SK-N-SH (cell line): ENCODE data around the gene TOGARAM2. TPM values are rescaled to one million over a fixed set of nuclear protein-coding genes. Genes with fewer than 3 reads are reported as not detected.

Experiments used
- CTCF ChIA-PET: fragments of 300-600, 350-600 bp; formaldehyde crosslinking; extraction: SDS; loops from one replicate; lab custom pipeline; 2021; lab: Yijun Ruan, JAX
- POLR2A ChIA-PET: fragments of 350-600 bp; sonication (Branson Sonifier 250); formaldehyde crosslinking; extraction: SDS; loops from one replicate; lab custom pipeline; 2020; ENCODE audit warnings: antibody characterized with exemption, inconsistent platforms; lab: Yijun Ruan, JAX
- DNase-seq: peaks from one replicate; pipeline ENCODE4 v3.0.0; 2012
- H2AFZ ChIP-seq: fragments of 200-600 bp; sonication (generic); 2 replicates; pipeline ENCODE4 v1.8.1; 2016; ENCODE audit warnings: antibody characterized with exemption, mild to moderate bottlenecking, low read depth
- H3F3A ChIP-seq: fragments of 200-600 bp; sonication (generic); replicated peaks from 2 replicates; pipeline ENCODE3; 2016; ENCODE audit warnings: antibody characterized with exemption, mild to moderate bottlenecking; ENCODE audit not compliant: insufficient read depth
- H3K27ac ChIP-seq, 2 experiments: fragments of 200-500 bp in 1 of 2; fragments of 200-600 bp in 1 of 2; sonication (Bioruptor generic) in 1 of 2; sonication (generic), shearing (Covaris generic) in 1 of 2; 2 replicates each; pipeline versions ENCODE4 v1.5.1 to v1.6.1; 2014 to 2016; ENCODE audit warnings: low read depth in 2 of 2, inconsistent platforms in 1 of 2, low read length in 1 of 2, mild to moderate bottlenecking in 1 of 2, mixed read lengths in 1 of 2
- H3K27me3 ChIP-seq: fragments of 200-600 bp; sonication (generic), shearing (Covaris generic); 2 replicates; pipeline ENCODE4 v1.6.1; 2016; ENCODE audit warnings: mixed run types; ENCODE audit not compliant: insufficient read depth
- H3K36me3 ChIP-seq, 2 experiments: fragments of 200-500 bp in 1 of 2; fragments of 200-600 bp in 1 of 2; sonication (Bioruptor generic) in 1 of 2; sonication (generic) in 1 of 2; replicated peaks in 1 of 2; 2 replicates each; pipeline versions ENCODE3 to v1.5.1; 2014 to 2016; ENCODE audit warnings: low read length in 1 of 2, mild to moderate bottlenecking in 1 of 2; ENCODE audit not compliant: insufficient read depth in 2 of 2, control insufficient read depth in 1 of 2
- H3K4me1 ChIP-seq, 2 experiments: fragments of 200-500 bp in 1 of 2; fragments of 200-600 bp in 1 of 2; sonication (Bioruptor generic) in 1 of 2; sonication (generic), shearing (Covaris generic) in 1 of 2; 2 replicates each; pipeline versions ENCODE4 v1.5.1 to v1.6.1; 2014 to 2016; ENCODE audit warnings: low read depth in 1 of 2, low read length in 1 of 2, mixed run types in 1 of 2; ENCODE audit not compliant: insufficient read depth in 2 of 2, control insufficient read depth in 1 of 2
- H3K4me2 ChIP-seq: fragments of 200-600 bp; sonication (generic), shearing (Covaris generic); 2 replicates; pipeline ENCODE4 v1.6.1; 2017; ENCODE audit warnings: mixed run types
- H3K4me3 ChIP-seq, 2 experiments: fragments of 200-500 bp in 1 of 2; fragments of 200-600 bp in 1 of 2; sonication (Bioruptor generic) in 1 of 2; sonication (generic), shearing (Covaris generic) in 1 of 2; 2 replicates each; pipeline versions ENCODE4 v1.5.1 to v1.8.1; 2014 to 2016; ENCODE audit warnings: low read depth in 2 of 2, inconsistent platforms in 1 of 2, low read length in 1 of 2, mild to moderate bottlenecking in 1 of 2, mixed read lengths in 1 of 2, moderate library complexity in 1 of 2
- H3K79me2 ChIP-seq: fragments of 200-600 bp; sonication (generic); 2 replicates; pipeline ENCODE4 v1.8.1; 2017; ENCODE audit warnings: mild to moderate bottlenecking; ENCODE audit not compliant: insufficient read depth
- H3K9ac ChIP-seq: fragments of 200-600 bp; sonication (generic); 2 replicates; pipeline ENCODE4 v1.6.1; 2017; ENCODE audit warnings: mixed run types
- H3K9me2 ChIP-seq: fragments of 200-600 bp; sonication (generic); 2 replicates; pipeline ENCODE4 v1.6.1; 2017; ENCODE audit warnings: mixed run types
- H3K9me3 ChIP-seq: fragments of 200-600 bp; sonication (generic); 2 replicates; pipeline ENCODE4 v1.6.1; 2017; ENCODE audit warnings: mixed run types, mild to moderate bottlenecking, moderate library complexity
- H4K20me1 ChIP-seq: fragments of 200-600 bp; sonication (generic); 2 replicates; pipeline ENCODE4 v1.6.1; 2017; ENCODE audit warnings: mild to moderate bottlenecking, mixed run types; ENCODE audit not compliant: insufficient read depth
- CHD2 ChIP-seq: fragments of 150-350 bp; IDR thresholded peaks from 2 replicates; pipeline ENCODE4 v1.6.1; 2018; ENCODE audit warnings: low read length; ENCODE audit not compliant: partially characterized antibody
- FOXM1 ChIP-seq: IDR thresholded peaks from 2 replicates; pipeline ENCODE4 v1.4.0; 2012; ENCODE audit warnings: low read depth, mild to moderate bottlenecking
- JUND ChIP-seq: IDR thresholded peaks from 2 replicates; pipeline ENCODE4 v1.4.0; 2012
- MAX ChIP-seq: IDR thresholded peaks from 2 replicates; pipeline ENCODE4 v1.4.0; 2012; ENCODE audit warnings: low read depth
- RFX5 ChIP-seq: IDR thresholded peaks from 2 replicates; pipeline ENCODE4 v1.6.1; 2012; ENCODE audit warnings: mild to moderate bottlenecking, improper control_type of control experiment, low read length
- RXRA ChIP-seq: IDR thresholded peaks from 2 replicates; pipeline ENCODE4 v1.4.0; 2012; ENCODE audit warnings: low read depth, mild to moderate bottlenecking, borderline replicate concordance
- TAF1 ChIP-seq: IDR thresholded peaks from 2 replicates; pipeline ENCODE4 v1.6.1; 2012; ENCODE audit warnings: low read depth, mild to moderate bottlenecking, low read length, moderate library complexity, borderline replicate concordance
- TCF12 ChIP-seq: IDR thresholded peaks from 2 replicates; pipeline ENCODE4 v1.4.0; 2012
- TEAD4 ChIP-seq: IDR thresholded peaks from 2 replicates; pipeline ENCODE4 v1.4.0; 2012; ENCODE audit warnings: mild to moderate bottlenecking, borderline replicate concordance; ENCODE audit not compliant: insufficient read depth
- WGBS: methylation state at CpG from one replicate; pipeline ENCODE4 v1.1.6; 2017; ENCODE audit warnings: low lambda C conversion rate; 5-methylcytosine and 5-hydroxymethylcytosine counted together
- polyA plus RNA-seq, 3 experiments: library from polyadenylated mRNA; depleted of rRNA; stranded (reverse); fragments of >200 nt; gene quantifications; 2 replicates each; pipeline ENCODE4 v1.2.3, GENCODE V29; 2012
- TF ChIP-seq, protein P1 (sequence below): IDR thresholded peaks from 2 replicates; pipeline ENCODE4; 2012

The TOGARAM2 gene
- polyA plus RNA-seq, 1 of the 3 experiments (the other 2 are of a cell fraction): 0.69 TPM

- H2AFZ ChIP-seq: no peak overlapping the region
- peaks cover 4% of the 10 kb centered on the region; the same call in 1 of the 2 replicates for H3K27me3 ChIP-seq
- H3K4me1 ChIP-seq: peaks cover 0 to 59% of the 10 kb centered on the region in 2 experiments; a peak in 2 of 4 replicates
- H3K4me3 ChIP-seq: no peak overlapping the region
- TF ChIP-seq JUND (no peak), FOXM1 (no peak), TEAD4 (no peak), TAF1 (no peak), TCF12 (no peak), RFX5 (no peak), RXRA (no peak)
- TF ChIP-seq, protein P1, sequence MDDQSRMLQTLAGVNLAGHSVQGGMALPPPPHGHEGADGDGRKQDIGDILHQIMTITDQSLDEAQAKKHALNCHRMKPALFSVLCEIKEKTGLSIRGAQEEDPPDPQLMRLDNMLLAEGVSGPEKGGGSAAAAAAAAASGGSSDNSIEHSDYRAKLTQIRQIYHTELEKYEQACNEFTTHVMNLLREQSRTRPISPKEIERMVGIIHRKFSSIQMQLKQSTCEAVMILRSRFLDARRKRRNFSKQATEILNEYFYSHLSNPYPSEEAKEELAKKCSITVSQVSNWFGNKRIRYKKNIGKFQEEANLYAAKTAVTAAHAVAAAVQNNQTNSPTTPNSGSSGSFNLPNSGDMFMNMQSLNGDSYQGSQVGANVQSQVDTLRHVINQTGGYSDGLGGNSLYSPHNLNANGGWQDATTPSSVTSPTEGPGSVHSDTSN: no peak
- H3K79me2 ChIP-seq: no peaks in the 10 kb centered on the region
- DNase-seq: no peak
- H3K36me3 ChIP-seq: no peaks in the 10 kb centered on the region
- ChIA-PET POLR2A (no interaction called here), CTCF (interaction anchor here (2.8 kb wide), 1 partner anchor 11 kb away, joined by 12 read pairs; no protein-coding TSS in a partner anchor)
- no CpG with 5 or more reads among the region's 11 CpGs for WGBS
- no peak overlapping the region for H3K4me2 ChIP-seq
- no peaks in the 10 kb centered on the region for H3K9me3 ChIP-seq
- H4K20me1 ChIP-seq: no peaks in the 10 kb centered on the region
- H3K27ac ChIP-seq: no peak overlapping the region
- no peak overlapping the region for H3K9ac ChIP-seq
- H3F3A ChIP-seq: no peaks in the 10 kb centered on the region
- no peaks in the 10 kb centered on the region for H3K9me2 ChIP-seq
Measured at GRCh38 chr2:29064746-29065067, 83.6 kb downstream of the TOGARAM2 start.

DNA sequence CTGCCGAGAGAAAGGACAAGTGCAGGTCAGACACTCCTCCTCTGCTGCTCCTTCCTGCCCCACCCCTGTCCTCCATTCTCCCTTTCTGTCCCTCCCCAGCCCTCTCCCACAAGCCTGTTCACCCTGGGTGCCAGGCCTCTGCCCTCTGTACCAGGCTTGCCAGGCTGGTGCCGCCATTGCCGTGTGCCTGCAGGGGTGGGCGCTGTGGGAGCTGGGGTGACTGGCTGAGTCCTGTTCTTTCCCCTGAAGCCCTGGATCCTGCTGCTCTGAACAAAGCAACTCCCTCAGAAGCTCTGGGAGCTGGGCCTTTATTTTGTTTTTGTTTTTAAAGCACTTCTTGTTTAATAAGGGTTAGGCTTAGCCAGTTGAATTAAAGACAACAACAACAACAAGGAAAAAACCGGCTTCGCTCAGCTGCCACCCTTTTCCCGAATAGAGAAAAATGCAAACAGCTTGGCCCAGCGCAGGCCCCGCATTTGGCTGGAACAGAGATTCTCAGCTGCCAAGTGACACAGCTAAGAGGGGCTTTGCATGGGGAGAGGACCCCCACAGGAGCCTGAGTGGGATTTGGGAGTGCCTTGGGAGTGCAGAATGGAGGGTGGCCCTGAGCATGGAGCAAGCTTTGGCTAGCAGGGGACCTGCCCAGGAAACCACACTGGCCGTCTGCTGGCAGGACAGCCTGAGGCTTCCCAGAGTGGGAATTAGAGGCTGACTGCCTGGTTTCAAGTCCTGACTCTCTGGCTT, 84.1 kb downstream of the TOGARAM2 start:
- Histone ChIP-seq H3K27me3 (peaks cover 4% of the 10 kb centered on the region; the same call in 1 of the 2 replicates), H3K9me3 (no peaks in the 10 kb centered on the region), H3K9ac (no peak overlapping the region), H2AFZ (no peak overlapping the region), H3K4me2 (no peak overlapping the region), H3K9me2 (no peaks in the 10 kb centered on the region), H3K79me2 (no peaks in the 10 kb centered on the region), H3K27ac (no peak overlapping the region), H3K4me1 (peaks cover 0 to 59% of the 10 kb centered on the region in 2 experiments; a peak in 2 of 4 replicates), H4K20me1 (no peaks in the 10 kb centered on the region), H3K4me3 (no peak overlapping the region), H3F3A (no peaks in the 10 kb centered on the region), H3K36me3 (no peaks in the 10 kb centered on the region)
- WGBS: 94% methylated on average over 9 of the region's 10 CpGs
- peak; percentile 54 for DNase-seq
- CTCF ChIA-PET: interaction anchor here (0.5 to 1.5 kb wide), 6 partner anchors 12 to 244 kb away, joined by 3 to 5 read pairs (median 3); no protein-coding TSS in a partner anchor
- TF ChIP-seq CHD2 (peak; percentile 5), MAX (no peak)
- POLR2A ChIA-PET: interaction anchor here (1.4 kb wide), 1 partner anchor 11 kb away, joined by 3 read pairs; no protein-coding TSS in a partner anchor
